ENCODE results near the gene CHST11. TPM values are rescaled to one million over a fixed set of nuclear protein-coding genes. Genes with fewer than 3 reads are reported as not detected.

The CHST11 gene
- total RNA-seq, 2 donors from 2014 or later: 7.8 to 11.9 TPM

DNA sequence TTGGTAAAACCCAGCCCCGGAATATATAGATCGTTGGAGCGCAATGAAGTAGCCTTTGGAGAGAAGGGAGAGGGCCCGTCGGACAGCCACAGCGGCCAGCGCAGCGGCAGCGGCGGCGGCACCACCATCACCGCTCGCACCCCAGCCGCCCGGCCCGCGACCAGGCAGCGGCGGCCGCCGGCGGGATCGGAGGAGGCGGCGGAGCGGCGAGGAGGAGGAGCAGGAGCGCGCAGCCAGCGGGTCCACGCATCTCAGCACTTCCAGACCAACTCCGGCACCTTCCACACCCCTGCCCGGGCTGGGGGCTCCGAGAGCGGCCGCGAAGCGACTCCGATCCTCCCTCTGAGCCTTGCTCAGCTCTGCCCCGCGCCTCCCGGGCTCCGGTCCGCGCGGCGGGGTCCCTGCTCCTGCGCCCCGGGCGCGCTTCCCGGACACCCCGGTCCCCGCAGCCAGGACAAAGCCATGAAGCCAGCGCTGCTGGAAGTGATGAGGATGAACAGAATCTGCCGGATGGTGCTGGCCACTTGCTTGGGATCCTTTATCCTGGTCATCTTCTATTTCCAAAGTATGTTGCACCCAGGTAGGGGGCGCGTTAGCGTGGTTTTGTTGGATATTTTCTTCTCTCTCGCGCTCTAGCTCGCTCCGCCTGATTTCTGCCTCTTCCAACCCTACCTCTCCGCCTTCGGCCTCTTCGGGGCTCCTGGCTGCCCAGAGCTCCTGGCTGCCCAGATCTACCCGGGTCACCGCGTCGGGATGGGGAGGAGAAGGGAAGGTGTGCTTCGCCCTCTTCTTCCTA is 400 bp downstream of the CHST11 start:
- Histone ChIP-seq H3K27me3 (no peaks in the 10 kb centered on the region), H3K27ac (peak overlapping the region; percentile 90 to 92), H3K4me3 (peak overlapping the region; percentile 91 to 94), H3K4me1 (peaks cover 0 to 30% of the 10 kb centered on the region in 2 donors), H3K36me3 (no peaks in the 10 kb centered on the region), H3K9me3 (no peaks in the 10 kb centered on the region)
- TF ChIP-seq, protein P1, sequence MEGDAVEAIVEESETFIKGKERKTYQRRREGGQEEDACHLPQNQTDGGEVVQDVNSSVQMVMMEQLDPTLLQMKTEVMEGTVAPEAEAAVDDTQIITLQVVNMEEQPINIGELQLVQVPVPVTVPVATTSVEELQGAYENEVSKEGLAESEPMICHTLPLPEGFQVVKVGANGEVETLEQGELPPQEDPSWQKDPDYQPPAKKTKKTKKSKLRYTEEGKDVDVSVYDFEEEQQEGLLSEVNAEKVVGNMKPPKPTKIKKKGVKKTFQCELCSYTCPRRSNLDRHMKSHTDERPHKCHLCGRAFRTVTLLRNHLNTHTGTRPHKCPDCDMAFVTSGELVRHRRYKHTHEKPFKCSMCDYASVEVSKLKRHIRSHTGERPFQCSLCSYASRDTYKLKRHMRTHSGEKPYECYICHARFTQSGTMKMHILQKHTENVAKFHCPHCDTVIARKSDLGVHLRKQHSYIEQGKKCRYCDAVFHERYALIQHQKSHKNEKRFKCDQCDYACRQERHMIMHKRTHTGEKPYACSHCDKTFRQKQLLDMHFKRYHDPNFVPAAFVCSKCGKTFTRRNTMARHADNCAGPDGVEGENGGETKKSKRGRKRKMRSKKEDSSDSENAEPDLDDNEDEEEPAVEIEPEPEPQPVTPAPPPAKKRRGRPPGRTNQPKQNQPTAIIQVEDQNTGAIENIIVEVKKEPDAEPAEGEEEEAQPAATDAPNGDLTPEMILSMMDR (IDR thresholded peaks at IDR 0.05): peak; percentile 26 to 68
- DNase-seq (ENCODE audit: low spot score): peak; percentile 76

DNA sequence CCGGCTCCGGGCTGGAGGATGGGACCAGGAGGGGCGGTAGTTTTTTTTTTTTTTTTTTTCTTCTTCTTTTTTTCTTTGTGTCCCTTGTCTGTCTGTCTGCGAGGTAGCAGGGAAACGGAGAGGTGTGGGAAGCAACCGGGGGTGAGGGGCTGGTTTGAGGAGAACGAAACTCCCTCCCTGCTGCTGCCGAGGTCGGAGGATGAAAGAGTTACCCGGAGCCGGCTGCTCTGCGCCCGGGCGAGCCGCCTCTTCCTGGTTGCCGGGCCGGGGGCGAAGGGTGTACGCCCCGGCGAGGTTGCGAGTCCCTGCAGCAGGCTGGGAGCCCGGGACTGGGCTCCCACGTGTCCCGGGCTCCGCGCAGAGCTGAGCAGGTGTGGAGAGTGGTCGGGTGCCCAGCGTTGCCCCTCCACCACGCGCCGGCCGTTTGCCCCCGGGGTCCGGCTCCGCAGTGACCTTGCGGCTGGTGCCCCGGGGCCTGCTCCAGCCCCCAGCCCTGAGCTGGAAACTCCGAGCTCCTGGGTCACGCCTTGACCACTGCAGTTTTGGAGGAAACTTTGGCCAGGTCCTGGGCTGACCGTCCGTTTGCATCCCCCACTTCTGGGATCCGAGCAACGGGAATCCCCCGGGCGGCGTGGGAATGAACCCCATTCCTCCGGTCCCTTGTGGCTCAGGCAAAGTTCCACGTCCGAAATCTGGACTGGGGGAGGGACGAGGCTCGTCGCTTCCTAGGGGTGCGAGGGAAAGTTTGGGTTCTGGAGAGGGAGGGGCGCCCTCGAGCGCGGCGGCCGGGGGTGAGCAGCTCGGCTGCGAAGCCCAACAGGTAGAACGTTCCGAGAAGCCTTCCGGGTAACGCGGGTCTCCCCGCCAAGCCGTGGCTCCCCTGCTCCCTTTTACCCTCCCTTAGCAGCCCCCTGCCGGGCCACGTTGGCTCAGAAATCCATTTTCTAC is 1.3 kb downstream of the CHST11 start:
- Histone ChIP-seq H3K9me3 (no peaks in the 10 kb centered on the region), H3K4me1 (peaks cover 0 to 39% of the 10 kb centered on the region in 2 donors)
- TF ChIP-seq, protein P1 (IDR thresholded peaks at IDR 0.05): no peak

DNA sequence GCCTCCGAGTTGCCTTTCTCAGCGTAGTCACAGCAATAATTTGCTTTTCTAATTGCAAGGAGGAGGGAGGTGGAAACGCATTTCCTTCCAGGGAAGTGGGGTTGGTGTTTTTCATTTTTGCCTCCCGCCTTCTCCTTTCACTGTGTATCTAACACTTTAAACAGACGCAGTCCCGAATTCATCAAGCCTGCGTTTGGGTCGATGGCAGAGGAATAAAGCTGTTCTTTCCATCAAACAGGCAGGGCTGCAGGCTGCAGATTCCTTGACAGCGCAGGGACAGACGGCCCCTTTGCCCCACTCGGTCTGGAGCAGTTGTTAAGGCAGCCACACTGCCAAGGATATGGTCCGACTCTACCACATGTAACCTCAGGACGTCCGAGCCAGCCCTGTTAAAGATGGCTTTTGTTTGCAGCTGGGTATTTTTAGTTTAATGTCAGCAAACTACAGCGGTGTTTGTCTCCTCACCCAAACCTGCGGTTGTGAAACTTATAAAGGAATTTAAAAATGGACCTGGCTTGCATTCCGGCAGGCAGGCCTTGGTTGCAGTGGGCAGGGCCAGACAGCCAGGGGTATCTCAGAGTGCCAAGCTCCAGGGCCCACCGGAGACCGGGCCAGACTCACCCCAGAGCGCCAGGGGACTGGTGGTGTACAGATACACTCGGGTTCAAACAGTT is 2.1 kb downstream of the CHST11 start:
- peak overlapping the region; percentile 91 to 94 for H3K4me3 ChIP-seq
- H3K27ac ChIP-seq: peak overlapping the region; percentile 90 to 92
- no peaks in the 10 kb centered on the region for H3K27me3 ChIP-seq
- DNase-seq (ENCODE audit: low spot score): no peak
- H3K9me3 ChIP-seq: no peaks in the 10 kb centered on the region
- TF ChIP-seq, protein P1 (IDR thresholded peaks at IDR 0.05): no peak
- peaks cover 0 to 47% of the 10 kb centered on the region in 2 donors for H3K4me1 ChIP-seq
- no peaks in the 10 kb centered on the region for H3K36me3 ChIP-seq

More for the DNA sequence above, 1.3 kb downstream of the CHST11 start:
- no peak for DNase-seq (ENCODE audit: low spot score)
- Histone ChIP-seq H3K4me3 (peak overlapping the region; percentile 91 to 94), H3K27me3 (no peaks in the 10 kb centered on the region), H3K27ac (peak overlapping the region; percentile 90 to 92), H3K36me3 (no peaks in the 10 kb centered on the region)

DNA sequence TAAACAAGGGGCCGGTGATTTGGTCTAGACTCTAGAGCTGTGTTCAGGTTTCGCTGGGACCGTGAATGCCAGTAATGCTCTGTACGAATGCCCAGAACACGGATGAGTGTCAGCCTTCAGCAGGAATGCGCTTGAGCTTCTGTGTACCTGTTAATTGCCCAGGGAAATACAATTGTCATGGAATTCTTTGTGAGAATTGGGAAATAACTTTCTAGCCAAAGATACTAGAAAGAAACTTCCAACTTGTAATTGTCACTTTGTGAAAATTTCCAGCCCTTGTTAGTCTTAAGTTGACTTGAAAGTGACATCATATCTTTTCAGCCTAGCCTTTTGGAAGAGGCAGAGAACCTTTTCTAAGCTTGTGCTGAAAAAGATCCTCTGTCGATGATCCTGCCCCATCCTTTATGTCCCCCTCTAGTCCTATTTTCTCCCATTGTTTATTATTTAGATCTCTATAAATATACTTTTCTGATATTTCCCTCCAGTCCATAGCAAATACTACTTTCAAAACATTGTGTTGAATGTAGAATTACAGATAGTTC is 2.7 kb downstream of the CHST11 start:
- H3K4me1 ChIP-seq: peaks cover 0 to 51% of the 10 kb centered on the region in 2 donors
- peak overlapping the region; percentile 91 to 94 for H3K4me3 ChIP-seq
- no peaks in the 10 kb centered on the region for H3K36me3 ChIP-seq
- DNase-seq (ENCODE audit: low spot score): no peak
- peak overlapping the region; percentile 90 to 92 for H3K27ac ChIP-seq
- no peaks in the 10 kb centered on the region for H3K27me3 ChIP-seq
- H3K9me3 ChIP-seq: no peaks in the 10 kb centered on the region
- TF ChIP-seq, protein P1 (IDR thresholded peaks at IDR 0.05): no peak

DNA sequence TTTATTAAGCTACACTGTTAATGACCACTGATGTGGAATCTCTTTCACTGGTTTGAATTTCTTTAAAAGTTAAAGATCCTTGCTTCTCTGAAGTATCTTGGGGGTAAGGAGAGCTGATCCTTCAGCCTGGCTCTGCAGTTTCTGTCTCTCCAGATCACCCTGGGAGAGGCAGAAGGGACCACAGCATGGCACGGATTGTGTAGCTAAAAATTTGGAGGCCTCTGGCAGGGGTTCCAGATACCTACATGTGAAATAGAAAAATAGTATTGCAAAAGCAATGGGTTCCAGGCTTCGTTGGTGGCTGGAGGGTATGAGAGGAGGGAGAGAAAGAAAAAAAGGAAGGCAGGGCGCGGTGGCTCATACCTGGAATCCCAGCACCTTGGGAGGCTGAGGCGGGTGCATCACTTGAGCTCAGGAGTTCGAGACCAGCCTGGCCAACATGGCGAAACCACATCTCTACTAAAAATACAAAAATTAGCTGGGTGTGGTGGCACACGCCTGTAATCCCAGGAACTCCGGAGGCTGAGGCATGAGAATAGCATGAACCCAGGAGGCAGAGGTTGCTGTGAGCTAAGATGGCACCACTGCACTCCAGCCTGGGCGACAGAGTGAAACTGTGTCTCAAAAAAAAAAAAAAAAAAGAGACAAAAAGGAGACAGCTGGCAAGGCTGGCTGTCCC is 3.4 kb downstream of the CHST11 start:
- Histone ChIP-seq H3K4me1 (peaks cover 0 to 51% of the 10 kb centered on the region in 2 donors), H3K4me3 (no peak overlapping the region)
- TF ChIP-seq, protein P1 (IDR thresholded peaks at IDR 0.05): no peak

More for the DNA sequence above, 3.4 kb downstream of the CHST11 start:
- peak overlapping the region; percentile 90 to 92 for H3K27ac ChIP-seq
- no peaks in the 10 kb centered on the region for H3K9me3 ChIP-seq
- no peaks in the 10 kb centered on the region for H3K36me3 ChIP-seq
- H3K27me3 ChIP-seq: no peaks in the 10 kb centered on the region
- no peak for DNase-seq (ENCODE audit: low spot score)

Measured in right atrium auricular region (tissue), 2 donors.